ENCODE measurements around the gene GHSR. TPM values are rescaled to one million over a fixed set of nuclear protein-coding genes. Genes with fewer than 3 reads are reported as not detected.

The GHSR gene, protein sequence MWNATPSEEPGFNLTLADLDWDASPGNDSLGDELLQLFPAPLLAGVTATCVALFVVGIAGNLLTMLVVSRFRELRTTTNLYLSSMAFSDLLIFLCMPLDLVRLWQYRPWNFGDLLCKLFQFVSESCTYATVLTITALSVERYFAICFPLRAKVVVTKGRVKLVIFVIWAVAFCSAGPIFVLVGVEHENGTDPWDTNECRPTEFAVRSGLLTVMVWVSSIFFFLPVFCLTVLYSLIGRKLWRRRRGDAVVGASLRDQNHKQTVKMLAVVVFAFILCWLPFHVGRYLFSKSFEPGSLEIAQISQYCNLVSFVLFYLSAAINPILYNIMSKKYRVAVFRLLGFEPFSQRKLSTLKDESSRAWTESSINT
- total RNA-seq, result not detected in 2 replicates

DNA sequence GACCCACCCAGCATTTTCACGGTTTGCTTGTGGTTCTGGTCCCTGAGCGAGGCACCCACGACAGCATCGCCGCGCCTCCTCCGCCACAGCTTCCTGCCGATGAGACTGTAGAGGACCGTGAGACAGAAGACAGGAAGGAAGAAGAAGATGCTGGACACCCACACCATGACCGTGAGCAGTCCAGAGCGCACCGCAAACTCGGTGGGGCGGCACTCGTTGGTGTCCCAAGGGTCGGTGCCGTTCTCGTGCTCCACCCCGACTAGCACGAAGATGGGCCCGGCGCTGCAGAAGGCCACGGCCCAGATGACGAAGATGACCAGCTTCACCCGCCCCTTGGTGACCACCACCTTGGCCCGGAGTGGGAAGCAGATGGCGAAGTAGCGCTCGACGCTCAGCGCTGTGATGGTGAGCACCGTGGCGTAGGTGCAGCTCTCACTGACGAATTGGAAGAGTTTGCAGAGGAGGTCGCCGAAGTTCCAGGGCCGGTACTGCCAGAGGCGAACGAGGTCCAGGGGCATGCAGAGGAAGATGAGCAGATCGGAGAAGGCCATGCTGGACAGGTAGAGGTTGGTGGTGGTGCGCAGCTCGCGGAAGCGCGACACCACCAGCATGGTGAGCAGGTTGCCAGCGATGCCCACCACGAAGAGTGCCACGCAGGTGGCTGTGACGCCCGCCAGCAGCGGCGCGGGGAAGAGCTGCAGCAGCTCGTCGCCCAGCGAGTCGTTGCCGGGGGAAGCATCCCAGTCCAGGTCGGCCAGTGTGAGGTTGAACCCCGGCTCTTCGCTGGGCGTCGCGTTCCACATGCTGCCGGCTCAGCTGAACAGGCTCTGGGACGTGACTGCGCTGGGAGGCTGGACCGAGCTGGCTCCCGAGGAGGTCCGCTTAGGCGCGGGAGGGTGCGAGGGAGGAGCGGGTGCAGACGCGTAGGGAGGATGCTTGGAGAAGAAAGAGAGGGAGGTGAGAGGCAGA lies at the start of gene GHSR:
TSS of gene GHSR (minus strand) at position 846 of the 969 bp plus-strand sequence. CDS start at position 803, 43 bp downstream.

Other genes starting within 250 kb of the GHSR start
- 2.3 and 2.7 TPM in 2 replicates for gene TNFSF10, start 75.0 kb upstream of the GHSR start, total RNA-seq

All from epithelial cell of alveolus of lung (primary cell).